HG03064 (cell line): ENCODE results near the gene ERC2.

Experiments
- ATAC-seq: cut with Tn5 transposase; IDR thresholded peaks from one replicate; pipeline ENCODE4 v1.9.1; 2021; ENCODE audit warnings: low read depth; ENCODE audit not compliant: unreplicated experiment

Gene ERC2

GRCh38 chr3:56321383-56321782 is 146.9 kb downstream of the ERC2 start:
- no peak for ATAC-seq

- no peak for ATAC-seq
These were observed 147.4 kb downstream of the ERC2 start for GRCh38 chr3:56320883-56321282.

- no peak for ATAC-seq
These were observed 149.4 kb downstream of the ERC2 start for GRCh38 chr3:56318891-56319290.

GRCh38 chr3:56316944-56317343 is 151.3 kb downstream of the ERC2 start:
- ATAC-seq, result no peak

GRCh38 chr3:56314842-56315241 is 153.4 kb downstream of the ERC2 start:
- ATAC-seq, result no peak

GRCh38 chr3:56309465-56309864 is 158.8 kb downstream of the ERC2 start:
- ATAC-seq, result no peak

GRCh38 chr3:56308471-56308870 is 159.8 kb downstream of the ERC2 start:
- ATAC-seq, result no peak

GRCh38 chr3:56304069-56304468 is 164.2 kb downstream of the ERC2 start:
- no peak for ATAC-seq

GRCh38 chr3:56303487-56303886 is 164.8 kb downstream of the ERC2 start:
- ATAC-seq, result no peak

GRCh38 chr3:56302417-56302816 is 165.8 kb downstream of the ERC2 start:
- no peak for ATAC-seq

- ATAC-seq, result no peak
These were observed 170.9 kb downstream of the ERC2 start for GRCh38 chr3:56297281-56297840.

GRCh38 chr3:56296361-56296760 is 171.9 kb downstream of the ERC2 start:
- ATAC-seq, result no peak

GRCh38 chr3:56295161-56295560 is 173.1 kb downstream of the ERC2 start:
- ATAC-seq, result no peak

GRCh38 chr3:56294286-56294685 is 174.0 kb downstream of the ERC2 start:
- no peak for ATAC-seq

- peak; percentile 58 for ATAC-seq
These were observed 176.3 kb downstream of the ERC2 start for GRCh38 chr3:56291953-56292352.

- no peak for ATAC-seq
These were observed 177.0 kb downstream of the ERC2 start for GRCh38 chr3:56291244-56291680.

- ATAC-seq, result no peak
These were observed 177.9 kb downstream of the ERC2 start for GRCh38 chr3:56290374-56290773.

GRCh38 chr3:56288258-56288657 is 180.0 kb downstream of the ERC2 start:
- no peak for ATAC-seq

GRCh38 chr3:56282341-56282740 is 185.9 kb downstream of the ERC2 start:
- no peak for ATAC-seq

- ATAC-seq, result no peak
These were observed 191.0 kb downstream of the ERC2 start for GRCh38 chr3:56277236-56277635.

GRCh38 chr3:56275120-56275519 is 193.1 kb downstream of the ERC2 start:
- no peak for ATAC-seq

GRCh38 chr3:56269755-56270535 is 198.3 kb downstream of the ERC2 start:
- ATAC-seq, result no peak
